ENCODE results near the gene SPCS2. TPM values are rescaled to one million over a fixed set of nuclear protein-coding genes. Genes with fewer than 3 reads are reported as not detected.

Gene SPCS2
- total and polyA plus RNA-seq, 2 of the 8 experiments (the other 6 are each of a cell fraction or from before 2014, with no cell fraction given): 92.7 to 161 TPM

DNA sequence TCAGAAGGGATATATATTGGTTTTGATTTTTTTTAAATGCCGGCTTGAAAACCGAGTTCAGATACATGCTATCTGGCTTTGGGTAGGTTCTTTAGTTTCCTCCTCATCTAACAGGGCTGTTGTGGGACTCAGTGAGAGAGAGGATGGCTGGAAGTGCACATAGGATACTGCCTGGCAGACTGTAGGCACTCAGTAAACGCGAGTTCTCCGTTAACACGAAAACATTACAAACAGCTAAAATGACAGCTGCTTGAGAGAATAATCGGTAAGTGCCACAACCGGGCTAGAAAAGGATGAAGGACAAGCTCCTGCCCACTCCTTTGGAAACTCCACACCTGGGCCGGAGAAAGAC, 544 bp upstream of the SPCS2 start (continued):
- TF ChIP-seq, protein P1, sequence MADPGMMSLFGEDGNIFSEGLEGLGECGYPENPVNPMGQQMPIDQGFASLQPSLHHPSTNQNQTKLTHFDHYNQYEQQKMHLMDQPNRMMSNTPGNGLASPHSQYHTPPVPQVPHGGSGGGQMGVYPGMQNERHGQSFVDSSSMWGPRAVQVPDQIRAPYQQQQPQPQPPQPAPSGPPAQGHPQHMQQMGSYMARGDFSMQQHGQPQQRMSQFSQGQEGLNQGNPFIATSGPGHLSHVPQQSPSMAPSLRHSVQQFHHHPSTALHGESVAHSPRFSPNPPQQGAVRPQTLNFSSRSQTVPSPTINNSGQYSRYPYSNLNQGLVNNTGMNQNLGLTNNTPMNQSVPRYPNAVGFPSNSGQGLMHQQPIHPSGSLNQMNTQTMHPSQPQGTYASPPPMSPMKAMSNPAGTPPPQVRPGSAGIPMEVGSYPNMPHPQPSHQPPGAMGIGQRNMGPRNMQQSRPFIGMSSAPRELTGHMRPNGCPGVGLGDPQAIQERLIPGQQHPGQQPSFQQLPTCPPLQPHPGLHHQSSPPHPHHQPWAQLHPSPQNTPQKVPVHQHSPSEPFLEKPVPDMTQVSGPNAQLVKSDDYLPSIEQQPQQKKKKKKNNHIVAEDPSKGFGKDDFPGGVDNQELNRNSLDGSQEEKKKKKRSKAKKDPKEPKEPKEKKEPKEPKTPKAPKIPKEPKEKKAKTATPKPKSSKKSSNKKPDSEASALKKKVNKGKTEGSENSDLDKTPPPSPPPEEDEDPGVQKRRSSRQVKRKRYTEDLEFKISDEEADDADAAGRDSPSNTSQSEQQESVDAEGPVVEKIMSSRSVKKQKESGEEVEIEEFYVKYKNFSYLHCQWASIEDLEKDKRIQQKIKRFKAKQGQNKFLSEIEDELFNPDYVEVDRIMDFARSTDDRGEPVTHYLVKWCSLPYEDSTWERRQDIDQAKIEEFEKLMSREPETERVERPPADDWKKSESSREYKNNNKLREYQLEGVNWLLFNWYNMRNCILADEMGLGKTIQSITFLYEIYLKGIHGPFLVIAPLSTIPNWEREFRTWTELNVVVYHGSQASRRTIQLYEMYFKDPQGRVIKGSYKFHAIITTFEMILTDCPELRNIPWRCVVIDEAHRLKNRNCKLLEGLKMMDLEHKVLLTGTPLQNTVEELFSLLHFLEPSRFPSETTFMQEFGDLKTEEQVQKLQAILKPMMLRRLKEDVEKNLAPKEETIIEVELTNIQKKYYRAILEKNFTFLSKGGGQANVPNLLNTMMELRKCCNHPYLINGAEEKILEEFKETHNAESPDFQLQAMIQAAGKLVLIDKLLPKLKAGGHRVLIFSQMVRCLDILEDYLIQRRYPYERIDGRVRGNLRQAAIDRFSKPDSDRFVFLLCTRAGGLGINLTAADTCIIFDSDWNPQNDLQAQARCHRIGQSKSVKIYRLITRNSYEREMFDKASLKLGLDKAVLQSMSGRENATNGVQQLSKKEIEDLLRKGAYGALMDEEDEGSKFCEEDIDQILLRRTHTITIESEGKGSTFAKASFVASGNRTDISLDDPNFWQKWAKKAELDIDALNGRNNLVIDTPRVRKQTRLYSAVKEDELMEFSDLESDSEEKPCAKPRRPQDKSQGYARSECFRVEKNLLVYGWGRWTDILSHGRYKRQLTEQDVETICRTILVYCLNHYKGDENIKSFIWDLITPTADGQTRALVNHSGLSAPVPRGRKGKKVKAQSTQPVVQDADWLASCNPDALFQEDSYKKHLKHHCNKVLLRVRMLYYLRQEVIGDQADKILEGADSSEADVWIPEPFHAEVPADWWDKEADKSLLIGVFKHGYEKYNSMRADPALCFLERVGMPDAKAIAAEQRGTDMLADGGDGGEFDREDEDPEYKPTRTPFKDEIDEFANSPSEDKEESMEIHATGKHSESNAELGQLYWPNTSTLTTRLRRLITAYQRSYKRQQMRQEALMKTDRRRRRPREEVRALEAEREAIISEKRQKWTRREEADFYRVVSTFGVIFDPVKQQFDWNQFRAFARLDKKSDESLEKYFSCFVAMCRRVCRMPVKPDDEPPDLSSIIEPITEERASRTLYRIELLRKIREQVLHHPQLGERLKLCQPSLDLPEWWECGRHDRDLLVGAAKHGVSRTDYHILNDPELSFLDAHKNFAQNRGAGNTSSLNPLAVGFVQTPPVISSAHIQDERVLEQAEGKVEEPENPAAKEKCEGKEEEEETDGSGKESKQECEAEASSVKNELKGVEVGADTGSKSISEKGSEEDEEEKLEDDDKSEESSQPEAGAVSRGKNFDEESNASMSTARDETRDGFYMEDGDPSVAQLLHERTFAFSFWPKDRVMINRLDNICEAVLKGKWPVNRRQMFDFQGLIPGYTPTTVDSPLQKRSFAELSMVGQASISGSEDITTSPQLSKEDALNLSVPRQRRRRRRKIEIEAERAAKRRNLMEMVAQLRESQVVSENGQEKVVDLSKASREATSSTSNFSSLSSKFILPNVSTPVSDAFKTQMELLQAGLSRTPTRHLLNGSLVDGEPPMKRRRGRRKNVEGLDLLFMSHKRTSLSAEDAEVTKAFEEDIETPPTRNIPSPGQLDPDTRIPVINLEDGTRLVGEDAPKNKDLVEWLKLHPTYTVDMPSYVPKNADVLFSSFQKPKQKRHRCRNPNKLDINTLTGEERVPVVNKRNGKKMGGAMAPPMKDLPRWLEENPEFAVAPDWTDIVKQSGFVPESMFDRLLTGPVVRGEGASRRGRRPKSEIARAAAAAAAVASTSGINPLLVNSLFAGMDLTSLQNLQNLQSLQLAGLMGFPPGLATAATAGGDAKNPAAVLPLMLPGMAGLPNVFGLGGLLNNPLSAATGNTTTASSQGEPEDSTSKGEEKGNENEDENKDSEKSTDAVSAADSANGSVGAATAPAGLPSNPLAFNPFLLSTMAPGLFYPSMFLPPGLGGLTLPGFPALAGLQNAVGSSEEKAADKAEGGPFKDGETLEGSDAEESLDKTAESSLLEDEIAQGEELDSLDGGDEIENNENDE (IDR thresholded peaks at IDR 0.05; ENCODE audit: insufficient replicate concordance, low read length): no peak
- TF ChIP-seq CREB1 (IDR thresholded peaks at IDR 0.05): no peak
- no peak for TF ChIP-seq JUN (IDR thresholded peaks at IDR 0.05; ENCODE audit: low read depth, low read length)
- TF ChIP-seq KDM5A (IDR thresholded peaks at IDR 0.05; ENCODE audit: low read length): no peak
- TF ChIP-seq RAD21 (IDR thresholded peaks at IDR 0.05 in 1 of 2, conservative IDR thresholded peaks at IDR 0.05 in 1 of 2; ENCODE audit: low read depth in 2 of 2, low read length in 2 of 2): no peak
- no peak for TF ChIP-seq SUZ12 (IDR thresholded peaks at IDR 0.05; ENCODE audit: low read length)
- TF ChIP-seq TBP (IDR thresholded peaks at IDR 0.05; ENCODE audit: low read depth, low read length): no peak
- TF ChIP-seq, protein P2, sequence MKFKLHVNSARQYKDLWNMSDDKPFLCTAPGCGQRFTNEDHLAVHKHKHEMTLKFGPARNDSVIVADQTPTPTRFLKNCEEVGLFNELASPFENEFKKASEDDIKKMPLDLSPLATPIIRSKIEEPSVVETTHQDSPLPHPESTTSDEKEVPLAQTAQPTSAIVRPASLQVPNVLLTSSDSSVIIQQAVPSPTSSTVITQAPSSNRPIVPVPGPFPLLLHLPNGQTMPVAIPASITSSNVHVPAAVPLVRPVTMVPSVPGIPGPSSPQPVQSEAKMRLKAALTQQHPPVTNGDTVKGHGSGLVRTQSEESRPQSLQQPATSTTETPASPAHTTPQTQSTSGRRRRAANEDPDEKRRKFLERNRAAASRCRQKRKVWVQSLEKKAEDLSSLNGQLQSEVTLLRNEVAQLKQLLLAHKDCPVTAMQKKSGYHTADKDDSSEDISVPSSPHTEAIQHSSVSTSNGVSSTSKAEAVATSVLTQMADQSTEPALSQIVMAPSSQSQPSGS (IDR thresholded peaks at IDR 0.05; ENCODE audit: low read length): no peak
- no peak for TF ChIP-seq ZNF274 (IDR thresholded peaks at IDR 0.05; ENCODE audit: borderline replicate concordance, extremely low read depth, low read length)
- TF ChIP-seq NRF1 (IDR thresholded peaks at IDR 0.05; ENCODE audit: low read depth, low read length): no peak

Data from H1 (cell line).